ENCODE measurements around the gene SIRT4. TPM values are rescaled to one million over a fixed set of nuclear protein-coding genes. Genes with fewer than 3 reads are reported as not detected.

Gene SIRT4
- polyA plus RNA-seq, 1 of the 3 experiments (the other 2 are of a cell fraction): 1.1 TPM

- Histone ChIP-seq H3F3A (replicated peaks; ENCODE audit: insufficient read depth) (peaks cover 6% of the 10 kb centered on the region), H3K4me2 (peak overlapping the region; percentile 91), H3K4me1 (ENCODE audit: control insufficient read depth in 1 of 2, insufficient read depth in 2 of 2, low read depth in 1 of 2, low read length in 1 of 2) (peaks cover 4 to 5% of the 10 kb centered on the region in 2 experiments; a peak in 2 of 4 replicates), H3K27ac (ENCODE audit: low read depth in 2 of 2, low read length in 1 of 2) (peak overlapping the region; percentile 40 to 72; a peak in 3 of 4 replicates), H3K9ac (peak overlapping the region; percentile 63; the same call in 1 of the 2 replicates), H3K27me3 (ENCODE audit: insufficient read depth) (no peaks in the 10 kb centered on the region), H3K4me3 (ENCODE audit: low read depth in 2 of 2, low read length in 1 of 2) (peak overlapping the region; percentile 57 to 86), H3K36me3 (replicated peaks in 1 of 2; ENCODE audit: control insufficient read depth in 1 of 2, insufficient read depth in 2 of 2, low read length in 1 of 2) (no peaks in the 10 kb centered on the region), H2AFZ (ENCODE audit: low read depth) (peak overlapping the region; percentile 80), H3K9me2 (no peaks in the 10 kb centered on the region), H3K9me3 (no peaks in the 10 kb centered on the region), H3K79me2 (ENCODE audit: insufficient read depth) (no peaks in the 10 kb centered on the region), H4K20me1 (ENCODE audit: insufficient read depth) (no peaks in the 10 kb centered on the region)
- ChIA-PET CTCF (interaction anchor here (0.6 to 5.2 kb wide), 7 partner anchors 9 to 111 kb away, joined by 3 to 57 read pairs (median 8); partner anchors contain the start of gene SIRT4), POLR2A (interaction anchor here (0.7 to 1.8 kb wide), 4 partner anchors 14 to 116 kb away, joined by 3 to 18 read pairs (median 7); partner anchors contain the start of genes RNU4-2, RPLP0 and SIRT4)
- DNase-seq: no peak
- 38% methylated on average over 9 of the region's 9 CpGs for WGBS (ENCODE audit: low lambda C conversion rate)
- TF ChIP-seq SMC3 (IDR thresholded peaks at IDR 0.05; ENCODE audit: low read depth, low read length) (no peak), FOXJ3 (CRISPR knock-in tag; IDR thresholded peaks at IDR 0.05) (no peak), MAX (IDR thresholded peaks at IDR 0.05; ENCODE audit: low read depth) (no peak), RXRA (IDR thresholded peaks at IDR 0.05; ENCODE audit: borderline replicate concordance, low read depth) (no peak), ELF1 (IDR thresholded peaks at IDR 0.05) (no peak), JUND (IDR thresholded peaks at IDR 0.05) (no peak), IRF3 (IDR thresholded peaks at IDR 0.05; ENCODE audit: low read depth, low read length) (no peak), GABPA (IDR thresholded peaks at IDR 0.05; ENCODE audit: low read depth) (no peak), TEAD4 (IDR thresholded peaks at IDR 0.05; ENCODE audit: borderline replicate concordance, insufficient read depth) (no peak), PBX3 (IDR thresholded peaks at IDR 0.05) (no peak), FOSL2 (IDR thresholded peaks at IDR 0.05; ENCODE audit: borderline replicate concordance, low read depth) (no peak), MEF2A (IDR thresholded peaks at IDR 0.05; ENCODE audit: borderline replicate concordance, low read depth) (no peak), RAD21 (IDR thresholded peaks at IDR 0.05; ENCODE audit: low read length) (no peak), SIN3A (IDR thresholded peaks at IDR 0.05; ENCODE audit: borderline replicate concordance, low read depth, low read length) (no peak), USF2 (IDR thresholded peaks at IDR 0.05; ENCODE audit: borderline replicate concordance, low read depth, low read length) (no peak)
Observed at GRCh38 chr12:120316798-120317223, 14.7 kb downstream of the SIRT4 start.

Measured in SK-N-SH (cell line).